Endothelial cell (in vitro differentiated cells): ENCODE measurements around the gene ANKS3. TPM values are rescaled to one million over a fixed set of nuclear protein-coding genes. Genes with fewer than 3 reads are reported as not detected.
A peak's percentile ranks its signal among the peaks of the same experiment; 100 is the strongest.

Experiments
- DNase-seq: peaks from one replicate; pipeline ENCODE4 v3.0.0; 2021; ENCODE audit warnings: low spot score
- H3K27ac Mint-ChIP-seq: one replicate; pipeline ENCODE4 v1.8.0; 2021; ENCODE audit warnings: mixed read lengths, inconsistent platforms; ENCODE audit not compliant: unreplicated experiment
- H3K27me3 Mint-ChIP-seq: one replicate; pipeline ENCODE4 v1.8.0; 2021; ENCODE audit warnings: mild to moderate bottlenecking, moderate library complexity, mixed read lengths, inconsistent platforms; ENCODE audit not compliant: unreplicated experiment
- H3K36me3 Mint-ChIP-seq: one replicate; pipeline ENCODE4 v1.8.0; 2021; ENCODE audit warnings: mild to moderate bottlenecking, low read depth, mixed read lengths, inconsistent platforms; ENCODE audit not compliant: unreplicated experiment
- H3K4me1 Mint-ChIP-seq: one replicate; pipeline ENCODE4 v1.8.0; 2021; ENCODE audit warnings: mild to moderate bottlenecking, mixed read lengths, inconsistent platforms; ENCODE audit not compliant: unreplicated experiment
- H3K4me3 Mint-ChIP-seq: one replicate; pipeline ENCODE4 v1.8.0; 2021; ENCODE audit warnings: mild to moderate bottlenecking, mixed read lengths, inconsistent platforms; ENCODE audit not compliant: unreplicated experiment
- H3K9me3 Mint-ChIP-seq: one replicate; pipeline ENCODE4 v1.8.0; 2021; ENCODE audit warnings: mixed read lengths, inconsistent platforms; ENCODE audit not compliant: unreplicated experiment
- CTCF ChIP-seq: fragments of 200-600 bp; sonication (generic); IDR thresholded peaks from one replicate; pipeline ENCODE4 v1.5.0; 2021; ENCODE audit warnings: antibody characterized with exemption; ENCODE audit not compliant: unreplicated experiment
- total RNA-seq: library from RNA; stranded (reverse); fragmentation: NEBNext Ultra II Directional; extraction: Animal tissue kit (Norgen Biotek cat#: 25700); gene quantifications from one replicate; pipeline ENCODE4 v1.2.1, GENCODE V29; 2021; ENCODE audit not compliant: unreplicated experiment

The ANKS3 gene
- total RNA-seq, 1 donor from 2014 or later = 15.6 TPM

- no peak overlapping the region for H3K27ac Mint-ChIP-seq
- no peaks in the 10 kb centered on the region for H3K9me3 Mint-ChIP-seq
- no peak overlapping the region for H3K4me3 Mint-ChIP-seq
- H3K4me1 Mint-ChIP-seq = peaks cover 9% of the 10 kb centered on the region
- peaks cover 5% of the 10 kb centered on the region for H3K27me3 Mint-ChIP-seq
- TF ChIP-seq CTCF = no peak
- DNase-seq = no peak
- peaks cover 29% of the 10 kb centered on the region for H3K36me3 Mint-ChIP-seq
Measured at GRCh38 chr16:4666537-4667202, 67.4 kb downstream of the ANKS3 start.

- TF ChIP-seq CTCF = no peak
- H3K27me3 Mint-ChIP-seq = peaks cover 5% of the 10 kb centered on the region
- DNase-seq = no peak
- no peak overlapping the region for H3K4me3 Mint-ChIP-seq
- H3K27ac Mint-ChIP-seq = peak overlapping the region; percentile 39
- peaks cover 29% of the 10 kb centered on the region for H3K36me3 Mint-ChIP-seq
- H3K9me3 Mint-ChIP-seq = no peaks in the 10 kb centered on the region
- peaks cover 9% of the 10 kb centered on the region for H3K4me1 Mint-ChIP-seq
Measured at GRCh38 chr16:4664538-4665418, 69.3 kb downstream of the ANKS3 start.

GRCh38 chr16:4663777-4664465 lies 70.2 kb downstream of the ANKS3 start:
- no peak for DNase-seq
- no peak for TF ChIP-seq CTCF
- peaks cover 5% of the 10 kb centered on the region for H3K27me3 Mint-ChIP-seq
- peaks cover 28% of the 10 kb centered on the region for H3K36me3 Mint-ChIP-seq
- H3K4me3 Mint-ChIP-seq = peak overlapping the region; percentile 27
- H3K27ac Mint-ChIP-seq = no peak overlapping the region
- H3K4me1 Mint-ChIP-seq = peaks cover 9% of the 10 kb centered on the region
- H3K9me3 Mint-ChIP-seq = no peaks in the 10 kb centered on the region

- H3K36me3 Mint-ChIP-seq = peaks cover 31% of the 10 kb centered on the region
- no peak for DNase-seq
- no peaks in the 10 kb centered on the region for H3K9me3 Mint-ChIP-seq
- peaks cover 9% of the 10 kb centered on the region for H3K4me1 Mint-ChIP-seq
- no peak overlapping the region for H3K4me3 Mint-ChIP-seq
- no peak for TF ChIP-seq CTCF
- peaks cover 5% of the 10 kb centered on the region for H3K27me3 Mint-ChIP-seq
- H3K27ac Mint-ChIP-seq = no peak overlapping the region
Measured at GRCh38 chr16:4663465-4663776, 70.7 kb downstream of the ANKS3 start.

GRCh38 chr16:4661661-4662060 lies 72.4 kb downstream of the ANKS3 start:
- TF ChIP-seq CTCF = no peak
- no peak for DNase-seq
- Mint-ChIP-seq H3K36me3 (peaks cover 25% of the 10 kb centered on the region), H3K4me3 (no peak overlapping the region), H3K4me1 (peaks cover 9% of the 10 kb centered on the region), H3K27ac (no peak overlapping the region), H3K27me3 (peaks cover 2% of the 10 kb centered on the region), H3K9me3 (no peaks in the 10 kb centered on the region)
